CD4-positive, alpha-beta T cell (primary cell): Measurements from ENCODE around the gene SUMF1. TPM values are rescaled to one million over a fixed set of nuclear protein-coding genes. Genes with fewer than 3 reads are reported as not detected.
A peak's percentile ranks its signal among the peaks of the same experiment; 100 is the strongest.

ENCODE experiments used
- ATAC-seq: fragments of 200-7000 bp; cut with Tn5 transposase; one replicate; pipeline ENCODE4 v1.10.0; 2022; ENCODE audit warnings: mild to moderate bottlenecking; ENCODE audit not compliant: poor library complexity
- CTCF ChIA-PET: fragments of 350-600 bp; sonication (Branson Sonifier 250); formaldehyde crosslinking; loops from one replicate; lab custom pipeline; 2021; ENCODE audit warnings: antibody characterized with exemption, inconsistent platforms; lab: Charles Lee
- POLR2A ChIA-PET: fragments of 350-600 bp; sonication (Branson Sonifier 250); formaldehyde crosslinking; loops from one replicate; lab custom pipeline; 2021; ENCODE audit warnings: antibody characterized with exemption, inconsistent platforms; lab: Charles Lee
- DNase-seq, 14 experiments: peaks; one replicate each; pipeline ENCODE4 v3.0.0-alpha.2; 2013 to 2020; ENCODE audit warnings: mixed read lengths in 2 of 14
- H3K27ac ChIP-seq, 2 donors: one replicate each; pipeline versions ENCODE4 v1.5.1 to v1.7.0; 2013; ENCODE audit warnings: low read length in 2 of 2, low read depth in 1 of 2, mild to moderate bottlenecking in 1 of 2
- H3K27me3 ChIP-seq, 2 experiments: 1 replicate in 1 of 2; 2 replicates in 1 of 2; pipeline versions ENCODE4 v1.6.1 to v1.7.0; 2013; ENCODE audit warnings: low read length in 2 of 2, control low read depth in 1 of 2, mild to moderate bottlenecking in 1 of 2, moderate library complexity in 1 of 2; ENCODE audit not compliant: insufficient read depth in 2 of 2, control insufficient read depth in 1 of 2
- H3K36me3 ChIP-seq: one replicate; pipeline ENCODE4 v1.6.1; 2013; ENCODE audit warnings: low read length, control low read depth; ENCODE audit not compliant: insufficient read depth
- H3K4me1 ChIP-seq: one replicate; pipeline ENCODE4 v1.6.1; 2013; ENCODE audit warnings: low read length, control low read depth; ENCODE audit not compliant: insufficient read depth
- H3K4me3 ChIP-seq: one replicate; pipeline ENCODE4 v1.5.1; 2013; ENCODE audit warnings: mild to moderate bottlenecking, low read length, moderate library complexity
- H3K9me3 ChIP-seq, 2 experiments: 1 replicate in 1 of 2; 2 replicates in 1 of 2; pipeline versions ENCODE4 v1.6.1 to v1.7.0; 2013; ENCODE audit warnings: low read length in 2 of 2, mild to moderate bottlenecking in 2 of 2, control low read depth in 1 of 2, moderate library complexity in 1 of 2; ENCODE audit not compliant: control insufficient read depth in 1 of 2, insufficient read depth in 1 of 2
- H3K27ac Mint-ChIP-seq: one replicate; pipeline ENCODE4 v1.8.0; 2020; ENCODE audit warnings: mixed read lengths
- H3K27me3 Mint-ChIP-seq: one replicate; pipeline ENCODE4 v1.8.0; 2021; ENCODE audit warnings: mixed read lengths
- H3K36me3 Mint-ChIP-seq: one replicate; pipeline ENCODE4 v1.8.0; 2021; ENCODE audit warnings: low read depth, mixed read lengths
- H3K4me1 Mint-ChIP-seq: one replicate; pipeline ENCODE4 v1.8.0; 2021; ENCODE audit warnings: low read depth, mixed read lengths
- H3K4me3 Mint-ChIP-seq: one replicate; pipeline ENCODE4 v1.8.0; 2020; ENCODE audit warnings: mild to moderate bottlenecking, mixed read lengths
- H3K9me3 Mint-ChIP-seq: one replicate; pipeline ENCODE4 v1.8.0; 2020; ENCODE audit warnings: mixed read lengths
- intact Hi-C, 2 experiments: fragments of 100-400 bp; cut with DNase I in 1 of 2; cut with micrococcal nuclease in 1 of 2; formaldehyde crosslinking; loops; one replicate each; pipeline versions ENCODE4 v1.15.1 to v1.9.0; 2023 to 2025; cut with DNase I, micrococcal nuclease
- total RNA-seq, 174 experiments: library from RNA in 2 of 174; stranded (reverse) in 2 of 174; gene quantifications; one replicate each; pipeline ENCODE4 v1.2.3 and lab custom pipeline; 2021 to 2026
- TF ChIP-seq, protein P1 (sequence below): fragments of 200-600 bp; IDR thresholded peaks from one replicate; pipeline ENCODE4 v1.8.0; 2022; ENCODE audit warnings: antibody characterized with exemption, mild to moderate bottlenecking

SUMF1 gene
- total RNA-seq, 2 experiments from 2014 or later: 7.0 to 8.1 TPM

DNA sequence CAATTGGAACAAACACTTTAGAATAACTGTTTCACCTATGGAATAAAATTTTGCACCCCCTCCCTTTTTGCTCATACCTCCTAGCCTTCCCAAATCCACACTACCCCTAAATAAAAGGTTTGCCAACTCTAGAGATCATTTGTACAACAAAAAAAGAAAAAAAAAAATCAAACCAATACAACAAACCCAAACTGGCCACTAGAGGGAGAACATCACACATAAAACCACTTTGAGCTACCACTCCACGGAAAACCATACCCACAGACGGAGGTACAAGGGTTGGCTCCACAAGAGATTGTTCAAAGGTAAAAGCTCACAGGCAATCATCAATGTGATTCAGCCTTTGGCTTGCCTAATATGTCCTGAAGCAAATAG, 116.3 kb downstream of the SUMF1 start:
- H3K4me3 ChIP-seq: peak overlapping the region; percentile 61
- no peaks in the 10 kb centered on the region for H3K36me3 Mint-ChIP-seq

DNA sequence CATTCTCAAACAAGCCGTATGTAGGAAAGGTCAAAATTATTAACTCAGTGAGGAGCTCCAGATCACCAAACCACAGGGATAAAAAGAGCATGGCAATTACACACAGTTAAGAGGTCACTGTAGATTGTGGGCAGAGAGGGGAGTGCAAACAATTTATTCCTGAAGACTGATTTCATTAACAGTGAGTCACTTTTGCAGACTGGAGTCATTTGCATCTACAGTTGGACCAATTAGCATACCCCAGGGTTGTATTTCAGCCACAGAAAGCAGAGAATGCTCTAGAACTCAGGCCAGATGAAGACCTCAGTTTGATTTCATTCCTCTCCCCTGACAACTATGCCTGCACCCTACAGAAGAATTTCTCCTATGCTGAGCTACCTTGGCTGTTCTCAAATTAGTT, 123.8 kb downstream of the SUMF1 start:
- ATAC-seq: no peak

More for the DNA sequence above, 116.3 kb downstream of the SUMF1 start:
- Mint-ChIP-seq H3K4me1 (peaks cover 19% of the 10 kb centered on the region), H3K9me3 (no peaks in the 10 kb centered on the region), H3K4me3 (peak overlapping the region; percentile 64), H3K27me3 (no peaks in the 10 kb centered on the region), H3K27ac (peak overlapping the region; percentile 10)
- intact Hi-C loops: loop anchor here (1.0 to 10.0 kb wide), 4 partner anchors 144 to 706 kb away; partner anchors contain the start of gene ITPR1 (in 1 of the 2)
- H3K4me1 ChIP-seq: peaks cover 4% of the 10 kb centered on the region
- H3K27ac ChIP-seq: no peak overlapping the region
- no peaks in the 10 kb centered on the region for H3K36me3 ChIP-seq
- H3K9me3 ChIP-seq: no peaks in the 10 kb centered on the region
- ChIA-PET CTCF (interaction anchor here (0.6 to 1.9 kb wide), 24 partner anchors 9 to 844 kb away, joined by 3 to 19 read pairs (median 4); partner anchors contain the start of genes ITPR1 and SETMAR), POLR2A (interaction anchor here (0.6 to 1.6 kb wide), 8 partner anchors 117 to 1177 kb away, joined by 3 to 11 read pairs (median 3); partner anchors contain the start of genes ITPR1 and SUMF1)
- DNase-seq (peak in 13 of 14 experiments; percentile 6 to 86 (median 39)), ATAC-seq (peak; percentile 94)
- TF ChIP-seq, protein P1, sequence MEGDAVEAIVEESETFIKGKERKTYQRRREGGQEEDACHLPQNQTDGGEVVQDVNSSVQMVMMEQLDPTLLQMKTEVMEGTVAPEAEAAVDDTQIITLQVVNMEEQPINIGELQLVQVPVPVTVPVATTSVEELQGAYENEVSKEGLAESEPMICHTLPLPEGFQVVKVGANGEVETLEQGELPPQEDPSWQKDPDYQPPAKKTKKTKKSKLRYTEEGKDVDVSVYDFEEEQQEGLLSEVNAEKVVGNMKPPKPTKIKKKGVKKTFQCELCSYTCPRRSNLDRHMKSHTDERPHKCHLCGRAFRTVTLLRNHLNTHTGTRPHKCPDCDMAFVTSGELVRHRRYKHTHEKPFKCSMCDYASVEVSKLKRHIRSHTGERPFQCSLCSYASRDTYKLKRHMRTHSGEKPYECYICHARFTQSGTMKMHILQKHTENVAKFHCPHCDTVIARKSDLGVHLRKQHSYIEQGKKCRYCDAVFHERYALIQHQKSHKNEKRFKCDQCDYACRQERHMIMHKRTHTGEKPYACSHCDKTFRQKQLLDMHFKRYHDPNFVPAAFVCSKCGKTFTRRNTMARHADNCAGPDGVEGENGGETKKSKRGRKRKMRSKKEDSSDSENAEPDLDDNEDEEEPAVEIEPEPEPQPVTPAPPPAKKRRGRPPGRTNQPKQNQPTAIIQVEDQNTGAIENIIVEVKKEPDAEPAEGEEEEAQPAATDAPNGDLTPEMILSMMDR: peak; percentile 87
- H3K27me3 ChIP-seq: no peaks in the 10 kb centered on the region

DNA sequence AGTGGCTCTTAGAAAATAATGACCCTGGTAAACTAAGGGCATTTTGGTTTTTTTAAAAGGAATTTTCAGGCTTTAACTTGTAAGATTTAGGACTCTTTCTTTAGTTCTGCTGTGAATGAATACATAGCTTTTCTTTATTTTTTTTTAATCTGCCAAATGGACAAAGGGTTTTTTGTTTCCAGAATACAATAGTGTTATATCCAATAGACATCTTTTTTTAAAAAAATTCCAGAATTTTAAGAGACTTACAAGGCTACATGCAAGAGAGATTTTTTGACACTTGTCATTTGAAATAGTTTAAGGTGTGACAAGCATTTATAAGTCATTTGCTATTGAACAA, 125.8 kb downstream of the SUMF1 start:
- CTCF ChIA-PET: interaction anchor here (1.9 kb wide), 1 partner anchor 9 kb away, joined by 6 read pairs; no protein-coding TSS in a partner anchor
- H3K27ac ChIP-seq: no peak overlapping the region
- ATAC-seq: no peak
- H3K36me3 Mint-ChIP-seq: no peaks in the 10 kb centered on the region
- no peaks in the 10 kb centered on the region for H3K27me3 Mint-ChIP-seq
- no peak overlapping the region for H3K27ac Mint-ChIP-seq
- DNase-seq: no peak
- no peaks in the 10 kb centered on the region for H3K36me3 ChIP-seq
- TF ChIP-seq, protein P1: no peak
- H3K9me3 Mint-ChIP-seq: no peaks in the 10 kb centered on the region
- POLR2A ChIA-PET: no interaction called here
- no peak overlapping the region for H3K4me3 ChIP-seq
- H3K4me1 ChIP-seq: no peaks in the 10 kb centered on the region
- no peaks in the 10 kb centered on the region for H3K9me3 ChIP-seq
- H3K27me3 ChIP-seq: no peaks in the 10 kb centered on the region
- H3K4me1 Mint-ChIP-seq: no peaks in the 10 kb centered on the region
- intact Hi-C loops: no loop called here
- H3K4me3 Mint-ChIP-seq: no peak overlapping the region

More for the DNA sequence above, 123.8 kb downstream of the SUMF1 start:
- H3K4me3 ChIP-seq: no peak overlapping the region
- intact Hi-C loops: no loop called here
- TF ChIP-seq, protein P1: no peak
- no peak for DNase-seq
- H3K9me3 ChIP-seq: no peaks in the 10 kb centered on the region
- Mint-ChIP-seq H3K4me1 (no peaks in the 10 kb centered on the region), H3K27me3 (no peaks in the 10 kb centered on the region), H3K27ac (no peak overlapping the region), H3K36me3 (no peaks in the 10 kb centered on the region), H3K9me3 (no peaks in the 10 kb centered on the region), H3K4me3 (no peak overlapping the region)
- no peaks in the 10 kb centered on the region for H3K4me1 ChIP-seq
- no peaks in the 10 kb centered on the region for H3K27me3 ChIP-seq
- ChIA-PET POLR2A (no interaction called here), CTCF (no interaction called here)
- H3K36me3 ChIP-seq: no peaks in the 10 kb centered on the region
- no peak overlapping the region for H3K27ac ChIP-seq
